PC-3 (cell line): Measurements from ENCODE around the gene ERCC2.

Source experiments
- EZH2phosphoT487 ChIP-seq: fragments of 300-600 bp; sonication (generic); IDR thresholded peaks from 2 replicates; pipeline ENCODE4 v1.6.1; 2018; ENCODE audit warnings: mild to moderate bottlenecking, antibody characterized with exemption, low read length, borderline replicate concordance
- TF ChIP-seq, protein P1 (sequence below): fragments of 300-600 bp; sonication (generic); conservative IDR thresholded peaks from 2 replicates; pipeline ENCODE4 v1.5.1; 2017; ENCODE audit warnings: antibody characterized with exemption, low read depth, mild to moderate bottlenecking, low read length

DNA sequence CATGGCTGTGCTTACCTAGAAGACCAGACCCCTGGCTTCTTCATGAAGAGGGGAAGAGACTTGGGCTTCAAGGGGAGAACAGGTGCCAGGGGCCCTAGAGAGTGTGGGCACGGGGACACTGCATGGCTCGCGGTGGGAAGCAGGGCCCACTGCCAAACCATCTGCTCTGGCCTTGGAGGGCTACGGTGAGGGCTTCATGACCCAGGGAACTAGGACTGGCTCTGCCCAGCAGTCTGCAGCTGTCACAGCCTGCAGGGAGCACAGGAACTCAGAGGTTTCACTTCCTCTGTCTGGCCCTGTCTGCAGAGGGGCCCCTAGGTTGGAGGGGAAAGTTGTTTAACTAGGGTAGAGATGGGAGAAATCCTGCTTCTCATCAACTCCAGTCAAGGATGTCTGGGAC is 49.0 kb upstream of the ERCC2 start:
- TF ChIP-seq, protein P1, sequence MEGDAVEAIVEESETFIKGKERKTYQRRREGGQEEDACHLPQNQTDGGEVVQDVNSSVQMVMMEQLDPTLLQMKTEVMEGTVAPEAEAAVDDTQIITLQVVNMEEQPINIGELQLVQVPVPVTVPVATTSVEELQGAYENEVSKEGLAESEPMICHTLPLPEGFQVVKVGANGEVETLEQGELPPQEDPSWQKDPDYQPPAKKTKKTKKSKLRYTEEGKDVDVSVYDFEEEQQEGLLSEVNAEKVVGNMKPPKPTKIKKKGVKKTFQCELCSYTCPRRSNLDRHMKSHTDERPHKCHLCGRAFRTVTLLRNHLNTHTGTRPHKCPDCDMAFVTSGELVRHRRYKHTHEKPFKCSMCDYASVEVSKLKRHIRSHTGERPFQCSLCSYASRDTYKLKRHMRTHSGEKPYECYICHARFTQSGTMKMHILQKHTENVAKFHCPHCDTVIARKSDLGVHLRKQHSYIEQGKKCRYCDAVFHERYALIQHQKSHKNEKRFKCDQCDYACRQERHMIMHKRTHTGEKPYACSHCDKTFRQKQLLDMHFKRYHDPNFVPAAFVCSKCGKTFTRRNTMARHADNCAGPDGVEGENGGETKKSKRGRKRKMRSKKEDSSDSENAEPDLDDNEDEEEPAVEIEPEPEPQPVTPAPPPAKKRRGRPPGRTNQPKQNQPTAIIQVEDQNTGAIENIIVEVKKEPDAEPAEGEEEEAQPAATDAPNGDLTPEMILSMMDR: no peak
- TF ChIP-seq EZH2phosphoT487: no peak
